GM12891 (cell line): Measurements from ENCODE around the gene SCAI.

Experiments used
- POLR2A ChIP-seq: IDR thresholded peaks from 2 replicates; pipeline ENCODE4 v1.6.1; 2011; ENCODE audit warnings: low read depth, low read length, control low read depth
- POLR2AphosphoS5 ChIP-seq: IDR thresholded peaks from 2 replicates; pipeline ENCODE4 v1.6.1; 2011; ENCODE audit warnings: low read depth, low read length, control low read depth

DNA sequence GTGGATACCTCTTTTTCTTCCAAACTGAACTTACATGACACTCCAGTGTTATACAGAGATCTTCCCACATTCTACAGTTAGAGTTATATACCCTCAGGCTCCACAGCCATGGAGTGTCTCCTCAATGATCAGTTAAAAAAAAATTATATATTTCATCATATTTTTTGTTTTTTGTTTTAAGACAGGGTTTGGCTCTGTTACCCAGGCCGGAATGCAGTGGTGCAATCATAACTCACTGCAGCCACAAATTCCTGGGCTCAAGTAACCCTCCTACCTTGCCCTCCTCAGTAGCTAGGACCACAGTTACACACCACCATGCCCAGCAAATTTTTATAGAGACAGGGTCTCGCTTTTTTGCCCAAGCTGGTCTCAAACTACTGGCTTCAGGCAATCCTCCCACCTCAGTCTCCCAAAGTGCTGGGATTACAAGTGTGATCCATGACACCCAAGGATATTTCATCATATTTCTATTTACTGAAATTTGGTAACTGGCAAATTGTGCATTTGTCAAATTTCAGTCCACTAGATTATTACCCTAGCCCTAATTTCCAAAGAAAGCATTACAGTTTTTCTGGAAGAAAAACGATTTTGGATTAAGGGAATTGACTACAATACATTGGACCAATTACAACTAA, 18.1 kb upstream of the SCAI start:
- TF ChIP-seq POLR2A (no peak), POLR2AphosphoS5 (no peak)
